Measurements from ENCODE around the gene PEX14.

PEX14 gene

GRCh38 chr1:10430216-10431069 is 44.3 kb upstream of the PEX14 start, which contains the start of gene CENPS:
Gene CENPS, plus strand, starts transcription at chr1:10430433. Its CDS starts 85 bp downstream, at chr1:10430518.
- no peaks in the 10 kb centered on the region for H3K36me3 ChIP-seq
- no peaks in the 10 kb centered on the region for H3K9me3 ChIP-seq
- peak; percentile 93 for TF ChIP-seq CTCF (IDR thresholded peaks at IDR 0.05)
- H3K4me3 ChIP-seq (ENCODE audit: low read depth in 1 of 2, low read length in 1 of 2), result peak within 1 kb of the TSS; percentile 69 to 97
- no peaks in the 10 kb centered on the region for H3K27me3 ChIP-seq
- H3K27ac ChIP-seq, result peak within 1 kb of the TSS; percentile 81
- peaks cover 34 to 45% of the 10 kb centered on the region in 2 experiments for H3K4me1 ChIP-seq (ENCODE audit: control insufficient read depth in 1 of 2, insufficient read depth in 1 of 2, low read depth in 1 of 2, low read length in 1 of 2)

GRCh38 chr1:10431070-10431730 is 43.5 kb upstream of the PEX14 start:
- Histone ChIP-seq H3K4me1 (ENCODE audit: control insufficient read depth in 1 of 2, insufficient read depth in 1 of 2, low read depth in 1 of 2, low read length in 1 of 2) (peaks cover 34 to 43% of the 10 kb centered on the region in 2 experiments), H3K36me3 (no peaks in the 10 kb centered on the region), H3K9me3 (no peaks in the 10 kb centered on the region), H3K27ac (peak overlapping the region; percentile 81), H3K4me3 (ENCODE audit: low read depth in 1 of 2, low read length in 1 of 2) (peak overlapping the region; percentile 69 to 97), H3K27me3 (no peaks in the 10 kb centered on the region)
- no peak for TF ChIP-seq CTCF (IDR thresholded peaks at IDR 0.05)

- H3K27ac ChIP-seq, result no peak overlapping the region
- no peaks in the 10 kb centered on the region for H3K36me3 ChIP-seq
- no peaks in the 10 kb centered on the region for H3K27me3 ChIP-seq
- no peaks in the 10 kb centered on the region for H3K9me3 ChIP-seq
- H3K4me1 ChIP-seq (ENCODE audit: control insufficient read depth in 1 of 2, insufficient read depth in 1 of 2, low read depth in 1 of 2, low read length in 1 of 2), result peaks cover 19 to 26% of the 10 kb centered on the region in 2 experiments
- TF ChIP-seq CTCF (IDR thresholded peaks at IDR 0.05), result no peak
- no peak overlapping the region for H3K4me3 ChIP-seq (ENCODE audit: low read depth in 1 of 2, low read length in 1 of 2)
Measured at GRCh38 chr1:10432910-10433700, 41.6 kb upstream of the PEX14 start.

GRCh38 chr1:10433790-10434189 is 41.0 kb upstream of the PEX14 start:
- Histone ChIP-seq H3K27ac (no peak overlapping the region), H3K27me3 (no peaks in the 10 kb centered on the region), H3K4me3 (ENCODE audit: low read depth in 1 of 2, low read length in 1 of 2) (no peak overlapping the region), H3K4me1 (ENCODE audit: control insufficient read depth in 1 of 2, insufficient read depth in 1 of 2, low read depth in 1 of 2, low read length in 1 of 2) (peaks cover 16 to 20% of the 10 kb centered on the region in 2 experiments), H3K36me3 (no peaks in the 10 kb centered on the region), H3K9me3 (no peaks in the 10 kb centered on the region)
- no peak for TF ChIP-seq CTCF (IDR thresholded peaks at IDR 0.05)

GRCh38 chr1:10434590-10434989 is 40.2 kb upstream of the PEX14 start:
- TF ChIP-seq CTCF (IDR thresholded peaks at IDR 0.05), result no peak
- H3K9me3 ChIP-seq, result no peaks in the 10 kb centered on the region
- H3K36me3 ChIP-seq, result no peaks in the 10 kb centered on the region
- H3K27me3 ChIP-seq, result no peaks in the 10 kb centered on the region
- H3K27ac ChIP-seq, result no peak overlapping the region
- H3K4me3 ChIP-seq (ENCODE audit: low read depth in 1 of 2, low read length in 1 of 2), result no peak overlapping the region
- H3K4me1 ChIP-seq (ENCODE audit: control insufficient read depth in 1 of 2, insufficient read depth in 1 of 2, low read depth in 1 of 2, low read length in 1 of 2), result peaks cover 15 to 16% of the 10 kb centered on the region in 2 experiments
